GM23248 (cell line): ENCODE results near the gene MYLK.

Experiments
- EZH2 ChIP-seq: fragments of 200-600 bp; sonication (generic); IDR thresholded peaks from 2 replicates; pipeline ENCODE4 v1.6.1; 2018; ENCODE audit warnings: antibody characterized with exemption, mild to moderate bottlenecking; ENCODE audit not compliant: insufficient read depth, poor library complexity, severe bottlenecking
- EZH2phosphoT487 ChIP-seq: fragments of 200-600 bp; sonication (generic); IDR thresholded peaks from 2 replicates; pipeline ENCODE4 v1.6.1; 2018; ENCODE audit warnings: antibody characterized with exemption, moderate library complexity, mild to moderate bottlenecking, low read depth; ENCODE audit not compliant: insufficient read depth

DNA sequence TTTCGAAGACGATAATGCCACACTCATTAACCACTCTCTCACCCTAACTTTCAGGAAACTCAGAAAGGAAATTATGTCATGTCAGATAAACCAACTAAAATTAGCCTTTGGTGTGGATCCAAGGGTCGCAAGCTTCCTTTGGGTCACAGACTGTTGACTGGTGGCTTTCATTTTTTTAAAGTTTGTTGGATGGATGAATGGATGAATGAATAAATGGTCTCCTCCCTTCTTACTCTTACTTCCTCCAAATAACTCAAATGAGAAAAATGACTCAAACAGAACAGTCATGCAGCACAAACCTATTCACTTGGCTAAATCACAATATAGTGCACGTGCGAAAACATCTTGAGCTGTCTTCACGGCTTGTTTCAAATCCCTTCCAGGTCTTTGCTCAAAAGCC, 216.3 kb downstream of the MYLK start:
- TF ChIP-seq EZH2 (no peak), EZH2phosphoT487 (no peak)
